Measurements from ENCODE around the gene RCL1.

DNA sequence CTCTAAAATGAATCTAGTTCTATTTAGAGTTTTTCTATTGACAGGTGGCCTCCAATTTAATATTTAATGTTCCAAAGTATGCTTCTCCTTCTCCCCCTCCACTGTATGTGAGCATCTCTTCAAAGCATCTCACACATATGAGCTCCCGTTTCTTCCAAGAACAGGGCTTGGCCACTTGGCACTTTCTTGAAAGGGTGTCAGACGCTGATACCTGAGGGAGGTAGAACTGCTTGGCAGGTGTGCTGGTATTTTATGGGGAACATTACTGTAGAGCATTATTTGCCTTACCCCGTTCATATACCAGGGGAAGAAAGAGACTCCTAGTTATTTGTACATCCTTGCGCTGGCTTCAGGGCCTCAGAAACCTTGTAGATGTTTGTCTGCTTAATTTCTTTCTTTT, 1.9 kb downstream of the RCL1 start:
- TF ChIP-seq, protein P1, sequence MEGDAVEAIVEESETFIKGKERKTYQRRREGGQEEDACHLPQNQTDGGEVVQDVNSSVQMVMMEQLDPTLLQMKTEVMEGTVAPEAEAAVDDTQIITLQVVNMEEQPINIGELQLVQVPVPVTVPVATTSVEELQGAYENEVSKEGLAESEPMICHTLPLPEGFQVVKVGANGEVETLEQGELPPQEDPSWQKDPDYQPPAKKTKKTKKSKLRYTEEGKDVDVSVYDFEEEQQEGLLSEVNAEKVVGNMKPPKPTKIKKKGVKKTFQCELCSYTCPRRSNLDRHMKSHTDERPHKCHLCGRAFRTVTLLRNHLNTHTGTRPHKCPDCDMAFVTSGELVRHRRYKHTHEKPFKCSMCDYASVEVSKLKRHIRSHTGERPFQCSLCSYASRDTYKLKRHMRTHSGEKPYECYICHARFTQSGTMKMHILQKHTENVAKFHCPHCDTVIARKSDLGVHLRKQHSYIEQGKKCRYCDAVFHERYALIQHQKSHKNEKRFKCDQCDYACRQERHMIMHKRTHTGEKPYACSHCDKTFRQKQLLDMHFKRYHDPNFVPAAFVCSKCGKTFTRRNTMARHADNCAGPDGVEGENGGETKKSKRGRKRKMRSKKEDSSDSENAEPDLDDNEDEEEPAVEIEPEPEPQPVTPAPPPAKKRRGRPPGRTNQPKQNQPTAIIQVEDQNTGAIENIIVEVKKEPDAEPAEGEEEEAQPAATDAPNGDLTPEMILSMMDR (IDR thresholded peaks at IDR 0.05) = no peak
- no peak for TF ChIP-seq POLR2A (IDR thresholded peaks at IDR 0.05)

Data from thyroid gland (tissue), 4 donors.